GM21723 (cell line): ENCODE data around the gene PIGT.

Experiments used
- ATAC-seq: cut with Tn5 transposase; IDR thresholded peaks from one replicate; pipeline ENCODE4 v1.9.1; 2021; ENCODE audit warnings: mild to moderate bottlenecking, moderate library complexity; ENCODE audit not compliant: unreplicated experiment

The PIGT gene

DNA sequence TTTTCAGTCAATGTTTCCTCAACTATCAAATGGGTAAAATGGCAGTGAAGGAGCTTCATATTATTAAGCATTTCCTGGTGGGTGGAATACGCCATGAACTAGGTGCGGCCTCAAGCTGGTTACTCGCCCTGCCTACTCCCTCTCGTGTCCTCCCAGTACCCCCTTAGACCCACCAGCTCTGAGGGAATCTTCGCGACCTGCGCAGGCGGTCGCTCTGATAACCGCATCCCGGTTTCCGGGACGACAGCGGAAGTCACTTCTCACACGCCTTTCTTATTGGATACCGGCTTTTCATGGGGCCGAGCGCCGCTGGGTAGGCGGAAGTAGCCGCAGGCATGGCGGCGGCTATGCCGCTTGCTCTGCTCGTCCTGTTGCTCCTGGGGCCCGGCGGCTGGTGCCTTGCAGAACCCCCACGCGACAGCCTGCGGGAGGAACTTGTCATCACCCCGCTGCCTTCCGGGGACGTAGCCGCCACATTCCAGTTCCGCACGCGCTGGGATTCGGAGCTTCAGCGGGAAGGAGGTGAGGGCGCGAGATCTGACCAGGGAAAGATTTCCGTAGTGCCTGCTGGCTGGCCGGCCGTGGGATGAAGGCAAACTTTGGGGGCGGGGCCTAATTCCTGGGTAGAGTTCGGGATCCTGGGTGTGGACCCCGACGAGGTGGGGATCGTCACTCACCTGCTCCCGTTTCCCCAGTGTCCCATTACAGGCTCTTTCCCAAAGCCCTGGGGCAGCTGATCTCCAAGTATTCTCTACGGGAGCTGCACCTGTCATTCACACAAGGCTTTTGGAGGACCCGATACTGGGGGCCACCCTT lies at the start of gene PIGT:
Gene PIGT, plus strand, starts transcription at position 320 of the 816 bp plus-strand sequence. Its CDS starts 16 bp downstream, at position 336.
- peak; percentile 67 for ATAC-seq

DNA sequence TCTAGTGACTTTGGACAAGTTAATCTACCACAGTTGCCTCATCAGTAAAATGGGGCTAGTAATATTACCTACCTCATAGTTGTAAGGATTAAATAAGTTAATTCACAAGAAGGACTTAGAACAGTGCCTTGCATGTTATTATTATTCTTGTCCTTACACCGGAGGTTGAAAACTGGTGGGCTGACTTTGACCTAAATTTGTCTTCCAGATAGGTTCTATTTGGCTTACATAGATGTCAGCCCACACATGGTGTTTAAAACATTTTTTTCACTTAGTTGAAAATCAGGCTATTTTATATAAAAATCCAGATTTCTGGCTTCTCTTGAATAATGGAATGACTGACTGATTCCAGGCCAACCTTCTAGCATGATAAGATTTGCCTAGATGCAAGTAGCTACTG lies 49.7 kb upstream of the PIGT start:
- ATAC-seq, result no peak

- no peak for ATAC-seq
These were observed 49.3 kb upstream of the PIGT start for GRCh38 chr20:45366631-45367030.

- no peak for ATAC-seq
These were observed 48.8 kb upstream of the PIGT start for GRCh38 chr20:45367126-45367525.

DNA sequence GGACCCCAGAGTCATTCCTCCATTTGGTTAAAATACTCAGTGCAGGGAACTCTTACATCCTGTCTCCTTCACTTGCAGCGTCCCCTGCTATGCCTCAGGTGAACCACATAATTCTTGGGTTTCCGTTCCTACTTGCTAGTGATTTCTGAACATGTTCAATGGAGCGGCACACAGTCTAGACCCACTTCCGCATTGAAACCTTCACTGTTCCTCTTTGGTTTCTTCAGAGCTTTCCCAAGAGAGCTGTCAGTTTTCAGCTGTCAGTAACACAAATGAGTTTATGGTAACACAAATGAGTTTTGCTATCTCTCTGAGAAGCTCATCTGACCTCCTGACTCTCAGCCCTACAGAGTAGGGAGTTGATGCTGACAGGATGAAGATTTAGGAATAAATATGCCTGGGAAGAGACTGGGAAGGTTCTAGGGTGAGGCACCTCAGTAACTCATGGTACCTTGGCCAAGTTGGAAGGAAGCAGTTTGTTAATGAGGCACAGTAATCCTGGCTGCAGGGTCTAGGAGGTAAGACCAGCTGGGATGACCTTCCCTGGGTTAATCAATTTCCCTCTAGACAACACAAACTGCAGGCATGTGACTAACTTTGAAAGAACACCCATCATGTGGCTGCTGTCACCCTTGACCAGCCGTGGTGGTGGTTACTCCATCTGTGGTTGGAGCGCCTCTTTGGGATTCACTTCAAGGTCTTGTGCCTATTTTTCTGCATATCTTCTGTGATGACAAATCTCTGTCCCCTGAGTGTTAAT lies 47.5 kb upstream of the PIGT start:
- ATAC-seq, result peak; percentile 85

DNA sequence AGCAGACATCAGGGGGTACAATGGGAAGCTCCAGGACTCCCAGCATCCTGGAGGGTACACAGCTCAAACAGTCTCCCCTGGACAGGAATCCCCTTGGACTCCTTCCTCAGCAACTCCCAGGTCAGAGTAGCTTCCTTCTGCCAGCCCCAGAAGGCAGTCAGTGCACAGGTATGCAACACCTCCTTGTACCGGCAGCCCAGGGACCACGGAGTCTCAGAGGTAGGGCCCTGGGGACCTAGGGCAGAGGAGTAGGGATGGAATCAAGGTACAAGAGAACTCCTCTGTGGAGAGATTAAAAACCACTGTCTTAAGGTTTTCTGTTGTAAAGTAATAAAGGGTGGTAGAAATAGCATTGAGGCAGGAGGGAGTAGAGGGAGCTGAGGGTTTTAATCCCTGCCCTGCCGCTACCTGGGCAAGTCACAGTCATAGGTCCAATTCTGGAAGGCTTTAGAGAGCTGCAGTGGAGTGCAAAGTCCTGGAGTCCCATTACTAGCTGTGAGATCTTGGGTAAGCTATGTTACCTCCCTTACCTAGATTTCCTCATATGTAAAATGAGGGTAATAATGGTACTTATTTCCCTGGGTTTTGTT lies 45.3 kb upstream of the PIGT start:
- no peak for ATAC-seq

- no peak for ATAC-seq
These were observed 43.7 kb upstream of the PIGT start for GRCh38 chr20:45372241-45372640.

DNA sequence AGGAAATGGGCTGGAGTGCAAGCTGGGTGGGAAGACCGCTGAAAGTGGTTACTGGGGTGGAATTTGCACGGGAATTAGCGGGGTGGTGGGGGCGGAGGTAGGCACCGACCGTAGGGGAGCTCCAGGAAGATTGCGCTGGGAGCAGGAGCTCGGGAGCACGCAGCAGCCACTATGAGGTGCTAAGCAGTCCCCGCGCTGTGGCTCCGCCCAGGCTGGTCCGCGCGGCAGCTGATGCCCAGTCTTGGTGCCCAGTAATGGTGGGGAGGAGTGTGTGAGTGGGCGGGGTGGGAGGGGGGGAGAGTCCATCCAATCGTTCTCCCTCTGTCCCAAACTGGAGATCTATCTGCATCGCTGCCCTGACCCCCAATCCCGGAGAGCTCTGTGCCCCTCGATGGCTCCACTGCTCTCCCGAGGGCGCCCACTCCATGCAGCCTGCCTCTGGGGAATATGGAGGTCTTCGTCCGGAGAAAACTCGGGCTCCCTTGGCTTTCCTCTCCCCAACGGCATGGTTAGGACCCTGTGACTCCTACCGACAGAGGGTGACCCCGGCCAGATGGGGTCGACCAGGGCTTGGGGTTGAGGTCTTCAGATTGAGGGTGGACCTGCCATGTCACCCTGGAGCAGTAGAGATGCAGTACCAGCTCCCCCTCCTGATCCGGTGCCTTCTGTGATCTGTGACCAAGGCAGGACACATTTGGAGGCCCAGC lies 43.1 kb upstream of the PIGT start:
- ATAC-seq, result no peak

- ATAC-seq, result no peak
These were observed 42.4 kb upstream of the PIGT start for GRCh38 chr20:45373353-45374100.

DNA sequence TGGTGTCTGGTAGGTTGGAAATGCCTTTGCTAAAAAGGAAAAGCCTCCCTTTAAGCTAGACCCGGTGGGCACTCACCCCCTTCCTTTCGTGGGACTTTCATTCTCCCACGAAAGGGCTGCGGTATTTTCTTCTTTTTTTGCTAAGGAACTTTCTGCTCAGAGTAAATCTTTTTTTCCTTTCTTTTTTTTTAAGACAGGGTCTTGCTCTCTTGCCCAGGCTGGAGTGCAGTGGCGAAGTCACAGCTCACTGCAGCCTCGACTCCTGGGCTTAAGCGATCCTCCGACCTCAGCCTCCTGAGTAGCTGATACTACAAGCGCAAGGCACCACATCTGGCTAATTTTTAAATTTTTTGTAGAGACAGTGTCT lies 41.9 kb upstream of the PIGT start:
- ATAC-seq, result no peak

DNA sequence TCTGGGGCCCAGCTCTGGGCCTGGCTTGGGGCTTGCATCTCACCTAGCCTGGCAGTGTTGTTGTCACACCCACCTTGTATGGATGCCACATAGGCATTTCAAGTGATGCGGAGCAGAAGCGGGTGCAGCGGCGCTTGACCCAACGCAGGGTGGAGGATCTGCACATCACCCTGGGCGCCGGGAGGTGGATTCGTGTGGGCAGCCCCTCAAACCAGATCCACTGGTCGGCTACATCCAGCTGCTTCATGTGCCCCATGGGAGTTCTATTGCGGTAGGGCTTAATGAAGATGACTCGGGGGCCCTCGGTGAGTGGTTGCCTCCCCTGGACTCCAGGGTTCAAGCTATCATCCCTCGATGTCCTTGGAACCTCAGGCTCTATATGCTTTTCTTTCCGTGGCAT lies 41.0 kb upstream of the PIGT start:
- no peak for ATAC-seq

DNA sequence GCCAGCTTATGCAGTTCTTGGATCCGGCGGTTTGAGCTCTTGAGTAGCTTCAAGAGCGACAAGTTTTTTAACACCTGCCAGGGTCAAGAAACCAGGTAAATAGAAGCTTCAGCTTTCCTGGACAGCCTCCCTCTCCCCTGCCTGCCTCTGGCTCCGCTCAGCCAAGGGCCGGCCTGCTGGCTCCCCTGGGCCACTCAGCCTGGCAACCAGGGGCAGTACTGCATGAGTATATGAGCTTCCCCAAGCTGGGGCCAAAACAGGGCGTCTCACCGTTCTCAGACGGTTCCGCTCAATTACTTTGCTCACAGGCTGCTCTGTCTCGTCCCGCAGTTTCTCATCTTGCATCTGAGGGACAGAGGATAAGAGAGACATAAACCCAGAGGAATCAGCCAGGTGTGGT lies 38.7 kb upstream of the PIGT start:
- no peak for ATAC-seq

- no peak for ATAC-seq
These were observed 37.8 kb upstream of the PIGT start, which contains the start of gene TP53TG5 for GRCh38 chr20:45378191-45378590. TSS of gene TP53TG5 (minus strand) at chr20:45378325. CDS start at chr20:45378236, 89 bp downstream.

DNA sequence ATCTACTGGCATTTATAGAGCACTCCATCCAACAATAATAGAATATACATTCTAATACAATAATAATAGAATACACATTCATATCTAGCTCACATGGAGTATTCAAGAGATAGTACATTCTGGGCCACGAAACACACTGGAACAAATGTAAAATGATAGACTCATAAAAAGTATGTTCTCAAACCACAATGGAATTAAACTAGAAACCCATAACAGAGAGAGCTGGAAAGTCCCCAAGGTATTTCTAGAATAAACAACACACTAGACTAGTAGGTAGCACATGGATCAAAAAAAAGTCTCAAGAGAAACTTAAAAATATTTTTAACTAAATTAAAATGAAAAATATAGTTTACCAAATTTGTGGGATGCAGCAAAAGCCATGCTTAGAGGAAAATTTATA lies 28.7 kb upstream of the PIGT start:
- no peak for ATAC-seq

GRCh38 chr20:45390931-45391330 lies 25.0 kb upstream of the PIGT start:
- ATAC-seq, result no peak

DNA sequence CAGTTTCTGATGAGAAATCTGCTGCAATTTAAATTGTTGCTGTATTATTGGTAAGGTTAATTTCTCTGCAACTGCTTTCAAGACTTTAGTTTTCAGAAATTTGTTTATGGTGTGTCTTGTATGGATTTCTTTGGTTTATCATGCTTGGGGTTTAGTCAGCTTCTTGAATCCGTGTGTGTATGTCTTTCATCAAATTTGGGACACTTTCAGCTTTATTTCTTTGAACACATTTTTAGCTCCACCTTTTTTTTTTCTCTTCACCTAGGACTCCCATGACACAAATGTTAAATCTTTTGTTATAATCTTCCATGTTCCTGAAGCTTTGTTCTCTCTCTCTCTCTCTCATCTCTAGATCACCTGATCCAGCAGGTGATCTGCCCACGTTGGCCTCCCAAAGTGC lies 24.4 kb upstream of the PIGT start:
- no peak for ATAC-seq

- no peak for ATAC-seq
These were observed 23.2 kb upstream of the PIGT start for GRCh38 chr20:45392733-45393132.

- no peak for ATAC-seq
These were observed 21.5 kb upstream of the PIGT start for GRCh38 chr20:45394221-45395113.

- ATAC-seq, result no peak
These were observed 20.9 kb upstream of the PIGT start for GRCh38 chr20:45395114-45395415.

DNA sequence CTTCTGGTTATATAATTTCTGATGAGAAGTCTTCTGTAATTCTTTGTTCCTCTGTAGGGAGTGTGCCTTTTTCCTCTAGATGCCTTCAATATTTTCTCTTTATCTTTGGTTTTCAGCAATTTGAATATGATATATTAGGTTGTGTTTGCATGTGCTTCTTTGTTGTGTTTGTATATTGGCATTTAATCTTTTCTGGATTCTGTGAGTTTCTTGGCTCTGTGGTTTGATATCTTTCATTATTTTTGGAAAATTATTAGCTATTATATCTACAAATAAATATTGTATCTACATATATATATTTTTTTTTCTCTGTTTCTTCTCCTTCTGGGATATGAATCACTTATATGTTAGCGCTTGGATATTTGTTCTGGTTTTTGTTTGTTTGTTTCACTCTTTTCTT lies 16.9 kb upstream of the PIGT start:
- no peak for ATAC-seq
